Measurements from ENCODE around the gene AGPAT1. TPM values are rescaled to one million over a fixed set of nuclear protein-coding genes. Genes with fewer than 3 reads are reported as not detected.

The AGPAT1 gene
- total RNA-seq, 1 experiment from 2014 or later: 58.9 TPM

DNA sequence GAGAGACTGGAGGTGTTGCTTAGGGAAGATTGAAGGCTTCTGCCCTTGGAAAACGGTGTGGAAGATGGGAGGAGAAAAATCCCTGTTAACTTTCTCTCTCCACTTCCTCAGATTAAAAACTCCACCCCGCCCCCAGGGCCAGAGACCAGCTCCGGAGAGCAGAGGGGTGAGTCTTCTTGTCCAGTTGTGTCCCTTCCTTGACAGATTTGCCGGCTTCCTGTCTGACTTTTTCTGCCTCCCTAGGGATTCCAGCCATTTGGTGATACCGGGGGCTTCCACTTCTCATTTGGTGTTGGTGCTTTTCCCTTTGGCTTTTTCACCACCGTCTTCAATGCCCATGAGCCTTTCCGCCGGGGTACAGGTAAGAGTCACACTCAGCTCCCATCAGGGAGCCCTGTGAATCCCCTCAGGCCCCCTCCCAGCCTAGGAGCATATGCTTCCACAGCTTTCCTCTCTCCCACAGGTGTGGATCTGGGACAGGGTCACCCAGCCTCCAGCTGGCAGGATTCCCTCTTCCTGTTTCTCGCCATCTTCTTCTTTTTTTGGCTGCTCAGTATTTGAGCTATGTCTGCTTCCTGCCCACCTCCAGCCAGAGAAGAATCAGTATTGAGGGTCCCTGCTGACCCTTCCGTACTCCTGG lies 4.0 kb upstream of the AGPAT1 start:
- ChIA-PET CTCF (interaction anchor here (0.6 kb wide), 1 partner anchor 36 kb away, joined by 3 read pairs; no protein-coding TSS in a partner anchor), POLR2A (ENCODE audit: unreplicated experiment) (interaction anchor here (0.7 kb wide), 1 partner anchor 1552 kb away, joined by 3 read pairs; no protein-coding TSS in a partner anchor)
- TSS peak; percentile 6 for BruUV-seq (replicated peaks)
- no peaks in the 10 kb centered on the region for H3K9me3 ChIP-seq (ENCODE audit: insufficient read depth, low read depth)
- H3K79me2 ChIP-seq (ENCODE audit: low read depth): peaks cover 20% of the 10 kb centered on the region
- no peak overlapping the region for H2AFZ ChIP-seq
- H3K9me2 ChIP-seq (ENCODE audit: insufficient read depth): no peaks in the 10 kb centered on the region
- peaks cover 21% of the 10 kb centered on the region; the same call in 1 of the 2 replicates for H3F3A ChIP-seq (ENCODE audit: insufficient read depth, low read depth)
- H3K36me3 ChIP-seq (ENCODE audit: low read depth): no peaks in the 10 kb centered on the region
- H3K27ac ChIP-seq: no peak overlapping the region
- peak overlapping the region; percentile 83; the same call in 1 of the 2 replicates for H3K4me2 ChIP-seq
- H4K20me1 ChIP-seq (ENCODE audit: insufficient read depth): no peaks in the 10 kb centered on the region
- no peak overlapping the region for H3K4me3 ChIP-seq
- H3K4me1 ChIP-seq (replicated peaks; ENCODE audit: insufficient read depth): peaks cover 21% of the 10 kb centered on the region
- no peaks in the 10 kb centered on the region for H3K27me3 ChIP-seq (ENCODE audit: insufficient read depth, low read depth)
- no peak for TF ChIP-seq EZH2 (IDR thresholded peaks at IDR 0.05; ENCODE audit: low read depth)
- TF ChIP-seq, protein P1, sequence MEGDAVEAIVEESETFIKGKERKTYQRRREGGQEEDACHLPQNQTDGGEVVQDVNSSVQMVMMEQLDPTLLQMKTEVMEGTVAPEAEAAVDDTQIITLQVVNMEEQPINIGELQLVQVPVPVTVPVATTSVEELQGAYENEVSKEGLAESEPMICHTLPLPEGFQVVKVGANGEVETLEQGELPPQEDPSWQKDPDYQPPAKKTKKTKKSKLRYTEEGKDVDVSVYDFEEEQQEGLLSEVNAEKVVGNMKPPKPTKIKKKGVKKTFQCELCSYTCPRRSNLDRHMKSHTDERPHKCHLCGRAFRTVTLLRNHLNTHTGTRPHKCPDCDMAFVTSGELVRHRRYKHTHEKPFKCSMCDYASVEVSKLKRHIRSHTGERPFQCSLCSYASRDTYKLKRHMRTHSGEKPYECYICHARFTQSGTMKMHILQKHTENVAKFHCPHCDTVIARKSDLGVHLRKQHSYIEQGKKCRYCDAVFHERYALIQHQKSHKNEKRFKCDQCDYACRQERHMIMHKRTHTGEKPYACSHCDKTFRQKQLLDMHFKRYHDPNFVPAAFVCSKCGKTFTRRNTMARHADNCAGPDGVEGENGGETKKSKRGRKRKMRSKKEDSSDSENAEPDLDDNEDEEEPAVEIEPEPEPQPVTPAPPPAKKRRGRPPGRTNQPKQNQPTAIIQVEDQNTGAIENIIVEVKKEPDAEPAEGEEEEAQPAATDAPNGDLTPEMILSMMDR (conservative IDR thresholded peaks at IDR 0.05): no peak
- intact Hi-C loops (cut with micrococcal nuclease; ENCODE audit: unreplicated experiment): loop anchor here (10.0 kb wide), 1 partner anchor 515 kb away; the partner anchor contains the start of genes C6orf47, CSNK2B, GPANK1 and LY6G5B
- DNase-seq: no peak

DNA sequence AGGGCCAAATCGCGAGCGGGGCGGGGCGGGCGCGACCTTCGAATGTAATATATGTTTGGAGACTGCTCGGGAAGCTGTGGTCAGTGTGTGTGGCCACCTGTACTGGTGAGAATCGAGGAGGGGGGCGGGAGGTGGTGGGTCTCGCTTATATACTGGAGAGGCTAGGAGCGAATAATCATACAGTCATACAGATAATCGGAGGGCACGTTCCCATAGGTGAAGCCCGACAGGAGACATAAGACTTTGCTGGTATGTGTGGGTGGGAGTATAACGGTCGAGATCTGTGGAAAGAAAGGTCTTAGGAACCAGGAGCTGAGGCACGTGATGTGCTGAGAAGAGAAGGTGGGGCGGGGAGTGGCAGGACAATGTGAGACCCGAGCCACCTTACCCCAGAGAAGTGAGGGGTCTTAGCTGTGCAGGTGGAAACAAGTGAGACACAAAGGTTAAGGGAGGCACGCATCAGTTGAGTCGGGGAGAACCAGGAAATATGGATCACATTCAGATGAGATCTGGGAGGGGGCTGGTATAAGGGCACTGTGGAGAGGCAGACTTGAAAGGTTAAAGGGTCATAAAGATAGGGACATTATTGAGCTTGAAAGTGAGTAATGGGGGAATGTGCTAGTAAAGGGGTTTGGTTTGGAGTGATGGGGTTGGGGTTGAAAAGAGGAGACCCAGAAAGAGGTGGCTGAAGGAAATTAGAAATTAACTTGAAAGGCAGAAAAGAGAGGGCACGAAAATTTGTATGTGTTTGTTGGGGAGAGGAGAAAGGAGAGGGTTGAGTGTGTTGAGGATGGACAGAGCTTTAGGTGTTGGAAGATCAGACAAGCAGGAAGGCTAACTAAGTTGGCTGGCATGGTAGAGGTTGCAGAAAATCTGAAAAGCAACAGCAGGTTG lies 2.9 kb upstream of the AGPAT1 start:
- Histone ChIP-seq H2AFZ (peak overlapping the region; percentile 72), H3K27me3 (ENCODE audit: insufficient read depth, low read depth) (no peaks in the 10 kb centered on the region), H3K4me2 (peak overlapping the region; percentile 83), H3K36me3 (ENCODE audit: low read depth) (no peaks in the 10 kb centered on the region), H3K4me3 (peak overlapping the region; percentile 98), H3K9me2 (ENCODE audit: insufficient read depth) (no peaks in the 10 kb centered on the region), H3K9me3 (ENCODE audit: insufficient read depth, low read depth) (no peaks in the 10 kb centered on the region), H4K20me1 (ENCODE audit: insufficient read depth) (no peaks in the 10 kb centered on the region), H3K27ac (0 out of 2 replicates have a peak overlapping the region, but pooled peaks have one; percentile 86), H3F3A (ENCODE audit: insufficient read depth, low read depth) (peaks cover 21% of the 10 kb centered on the region; the same call in 1 of the 2 replicates), H3K4me1 (replicated peaks; ENCODE audit: insufficient read depth) (peaks cover 24% of the 10 kb centered on the region), H3K79me2 (ENCODE audit: low read depth) (peaks cover 29% of the 10 kb centered on the region)
- intact Hi-C loops (cut with micrococcal nuclease; ENCODE audit: unreplicated experiment): loop anchor here (1.0 to 10.0 kb wide), 3 partner anchors 12 to 514 kb away; partner anchors contain the start of genes C6orf47, CSNK2B, GPANK1 and LY6G5B
- ChIA-PET POLR2A (ENCODE audit: unreplicated experiment) (interaction anchor here (0.6 to 0.7 kb wide), 2 partner anchors 43 to 1553 kb away, joined by 3 to 5 read pairs; no protein-coding TSS in a partner anchor), CTCF (interaction anchor here (0.6 to 0.7 kb wide), 2 partner anchors 35 to 60 kb away, joined by 3 read pairs; no protein-coding TSS in a partner anchor)
- TF ChIP-seq EZH2 (IDR thresholded peaks at IDR 0.05; ENCODE audit: low read depth): no peak
- TF ChIP-seq, protein P1 (conservative IDR thresholded peaks at IDR 0.05): no peak
- DNase-seq: no peak
- BruUV-seq (replicated peaks): no TSS peak
